ENCODE data around the gene TMC5.

Gene TMC5

DNA sequence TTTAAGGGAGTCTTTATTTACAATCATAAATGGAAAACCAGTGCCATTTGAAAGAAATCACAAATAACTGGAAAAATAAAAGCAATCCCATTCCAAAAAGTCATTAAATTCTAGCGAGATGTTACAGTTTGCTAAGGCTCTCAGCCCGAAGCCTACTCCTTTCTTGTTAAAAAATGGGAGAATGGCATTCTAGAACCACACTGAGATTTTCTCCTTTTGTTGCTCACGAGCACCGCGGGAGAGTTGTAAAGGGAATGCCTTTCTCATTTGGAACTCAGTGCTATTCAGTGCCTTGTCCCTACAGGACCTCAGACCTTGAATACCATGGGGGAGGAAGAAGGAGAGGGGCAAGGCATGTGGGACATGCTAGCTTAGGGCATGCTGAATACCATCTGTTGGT lies 67.9 kb downstream of the TMC5 start:
- no peaks in the 10 kb centered on the region for H3K9me3 ChIP-seq (ENCODE audit: control insufficient read depth, low read length)
- WGBS, 2 experiments (ENCODE audit: insufficient coverage in 2 of 2), result 90 to 94% methylated on average over 2 to 5 of the region's 5 CpGs
- H3K36me3 ChIP-seq (ENCODE audit: control insufficient read depth, insufficient read depth, low read length), result no peaks in the 10 kb centered on the region
- no peak overlapping the region for H3K27ac ChIP-seq (ENCODE audit: low read depth, low read length, severe bottlenecking)
- H3K4me1 ChIP-seq (ENCODE audit: control insufficient read depth, insufficient read depth, low read length, poor library complexity, severe bottlenecking), result no peaks in the 10 kb centered on the region
- H3K4me3 ChIP-seq (ENCODE audit: extremely low read depth, insufficient read depth, low read length, poor library complexity, severe bottlenecking), result no peak overlapping the region

DNA sequence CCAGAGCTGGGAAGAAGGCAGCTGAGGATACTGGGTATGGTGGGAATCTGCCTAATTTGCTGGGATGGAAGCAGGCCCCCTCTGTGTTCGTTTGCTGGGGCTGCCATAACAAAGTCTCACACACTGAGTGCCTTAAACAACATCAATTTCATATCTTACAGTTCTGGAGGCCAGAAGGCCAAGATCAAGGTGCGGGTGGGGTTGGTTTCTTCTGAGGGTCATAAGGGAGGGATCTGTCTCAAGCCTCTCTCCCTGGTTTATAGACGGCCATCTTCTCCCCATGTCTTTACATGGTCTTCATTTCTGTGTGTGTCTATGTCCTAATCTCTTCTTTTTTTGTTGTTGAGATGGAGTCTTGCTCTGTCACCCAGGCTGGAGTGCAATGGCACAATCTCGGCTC lies 68.4 kb downstream of the TMC5 start:
- WGBS, 2 experiments (ENCODE audit: insufficient coverage in 2 of 2), result 100% methylated on average over 1 to 2 of the region's 4 CpGs
- Histone ChIP-seq H3K36me3 (ENCODE audit: control insufficient read depth, insufficient read depth, low read length) (no peaks in the 10 kb centered on the region), H3K9me3 (ENCODE audit: control insufficient read depth, low read length) (no peaks in the 10 kb centered on the region), H3K27ac (ENCODE audit: low read depth, low read length, severe bottlenecking) (no peak overlapping the region), H3K4me1 (ENCODE audit: control insufficient read depth, insufficient read depth, low read length, poor library complexity, severe bottlenecking) (no peaks in the 10 kb centered on the region), H3K4me3 (ENCODE audit: extremely low read depth, insufficient read depth, low read length, poor library complexity, severe bottlenecking) (no peak overlapping the region)

DNA sequence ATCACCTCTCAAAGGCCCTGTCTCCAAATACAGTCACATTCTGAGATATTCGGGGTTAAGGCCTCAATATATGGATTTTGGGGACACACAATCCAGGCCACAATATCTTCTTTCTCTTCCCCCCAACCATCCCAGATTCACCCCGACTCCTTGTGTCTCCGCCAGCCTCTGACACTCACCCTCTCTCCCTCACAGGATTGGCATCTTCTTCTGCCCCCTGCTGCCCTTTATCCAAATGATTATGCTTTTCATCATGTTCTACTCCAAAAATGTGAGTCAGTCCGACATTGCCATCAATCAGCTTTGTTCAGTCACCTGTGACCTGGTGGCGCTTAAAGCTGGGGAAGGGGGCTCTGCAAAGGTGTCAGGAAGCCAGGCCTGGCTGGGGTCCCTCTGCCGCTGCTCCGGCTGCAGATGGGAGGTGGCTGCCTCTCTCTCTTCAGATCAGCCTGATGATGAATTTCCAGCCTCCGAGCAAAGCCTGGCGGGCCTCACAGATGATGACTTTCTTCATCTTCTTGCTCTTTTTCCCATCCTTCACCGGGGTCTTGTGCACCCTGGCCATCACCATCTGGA lies 69.2 kb downstream of the TMC5 start:
- 94 to 97% methylated on average over 6 to 8 of the region's 10 CpGs for WGBS, 2 experiments (ENCODE audit: insufficient coverage in 2 of 2)
- no peaks in the 10 kb centered on the region for H3K9me3 ChIP-seq (ENCODE audit: control insufficient read depth, low read length)
- H3K27ac ChIP-seq (ENCODE audit: low read depth, low read length, severe bottlenecking), result no peak overlapping the region
- H3K4me1 ChIP-seq (ENCODE audit: control insufficient read depth, insufficient read depth, low read length, poor library complexity, severe bottlenecking), result no peaks in the 10 kb centered on the region
- H3K4me3 ChIP-seq (ENCODE audit: extremely low read depth, insufficient read depth, low read length, poor library complexity, severe bottlenecking), result no peak overlapping the region
- no peaks in the 10 kb centered on the region for H3K36me3 ChIP-seq (ENCODE audit: control insufficient read depth, insufficient read depth, low read length)

DNA sequence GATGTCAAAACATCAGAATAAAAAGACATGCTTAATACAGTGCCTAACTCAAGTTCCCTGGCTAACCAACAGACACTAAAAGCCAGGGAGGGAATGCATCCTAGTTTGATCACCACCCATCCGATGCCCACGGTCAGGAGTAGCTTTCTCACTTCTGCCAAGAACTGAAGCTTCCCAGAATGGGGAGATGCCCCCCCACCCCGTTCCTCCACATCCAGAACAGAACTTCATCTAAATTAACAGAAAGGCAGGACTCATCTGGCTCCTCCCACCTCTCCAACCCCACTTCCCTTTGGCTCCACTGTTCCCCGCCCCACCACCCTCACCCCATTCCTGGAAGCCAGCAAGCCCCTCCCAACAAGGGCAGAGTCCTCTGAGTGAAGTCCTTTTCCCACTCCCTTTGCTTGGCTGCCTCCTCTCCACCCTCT lies 70.5 kb downstream of the TMC5 start:
- 60 to 62% methylated on average over 3 of the region's 4 CpGs for WGBS, 2 experiments (ENCODE audit: insufficient coverage in 2 of 2)
- Histone ChIP-seq H3K4me3 (ENCODE audit: extremely low read depth, insufficient read depth, low read length, poor library complexity, severe bottlenecking) (no peak overlapping the region), H3K4me1 (ENCODE audit: control insufficient read depth, insufficient read depth, low read length, poor library complexity, severe bottlenecking) (no peaks in the 10 kb centered on the region), H3K36me3 (ENCODE audit: control insufficient read depth, insufficient read depth, low read length) (no peaks in the 10 kb centered on the region), H3K27ac (ENCODE audit: low read depth, low read length, severe bottlenecking) (no peak overlapping the region), H3K9me3 (ENCODE audit: control insufficient read depth, low read length) (no peaks in the 10 kb centered on the region)

DNA sequence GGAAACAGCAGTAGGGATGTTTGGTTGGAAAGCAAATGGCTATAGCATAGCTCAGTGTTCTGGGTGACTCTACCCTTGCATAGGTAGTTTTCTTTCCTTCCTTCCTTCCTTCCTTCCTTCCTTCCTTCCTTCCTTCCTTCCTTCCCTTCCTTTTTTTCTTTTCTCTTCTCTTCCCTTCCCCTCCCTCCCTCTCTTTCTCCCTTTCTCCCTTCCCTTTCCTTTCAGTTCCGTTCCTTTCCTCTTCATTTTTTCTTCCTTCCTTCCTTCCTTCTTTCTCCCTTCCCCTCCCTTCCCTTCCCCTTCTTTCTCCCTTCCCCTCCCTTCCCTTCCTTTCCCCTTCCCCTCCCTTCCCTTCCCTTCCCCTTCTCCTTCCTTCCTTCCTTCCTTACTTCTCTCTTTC lies 72.9 kb downstream of the TMC5 start:
- 100% methylated on average over 1 of the region's 1 CpG for WGBS, 2 experiments (ENCODE audit: insufficient coverage in 2 of 2)
- Histone ChIP-seq H3K9me3 (ENCODE audit: control insufficient read depth, low read length) (no peaks in the 10 kb centered on the region), H3K27ac (ENCODE audit: low read depth, low read length, severe bottlenecking) (no peak overlapping the region), H3K4me1 (ENCODE audit: control insufficient read depth, insufficient read depth, low read length, poor library complexity, severe bottlenecking) (no peaks in the 10 kb centered on the region), H3K36me3 (ENCODE audit: control insufficient read depth, insufficient read depth, low read length) (no peaks in the 10 kb centered on the region), H3K4me3 (ENCODE audit: extremely low read depth, insufficient read depth, low read length, poor library complexity, severe bottlenecking) (no peak overlapping the region)

DNA sequence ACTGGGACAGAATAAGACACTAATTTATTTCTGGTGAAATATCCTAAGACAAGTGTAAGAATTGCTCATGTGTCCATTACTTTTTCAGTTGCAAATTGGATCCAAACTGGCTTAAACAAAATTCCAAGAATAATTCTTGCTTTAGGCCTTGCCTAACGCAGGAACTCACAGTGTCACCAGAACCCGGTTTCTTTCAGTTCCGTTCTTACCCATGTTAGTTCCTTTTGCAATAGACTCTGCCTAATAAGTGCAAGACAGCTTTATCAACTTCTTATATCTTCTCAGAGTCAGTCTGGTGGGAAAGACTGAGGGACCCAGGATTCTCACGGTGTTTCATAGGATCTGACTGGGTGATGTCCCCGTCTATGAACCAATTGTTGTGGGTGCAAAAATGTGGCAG lies 79.5 kb downstream of the TMC5 start:
- 87 to 100% methylated on average over 3 to 4 of the region's 5 CpGs for WGBS, 2 experiments (ENCODE audit: insufficient coverage in 2 of 2)
- no peak overlapping the region for H3K27ac ChIP-seq (ENCODE audit: low read depth, low read length, severe bottlenecking)
- H3K9me3 ChIP-seq (ENCODE audit: control insufficient read depth, low read length), result no peaks in the 10 kb centered on the region
- peaks cover 35% of the 10 kb centered on the region for H3K36me3 ChIP-seq (ENCODE audit: control insufficient read depth, insufficient read depth, low read length)
- no peaks in the 10 kb centered on the region for H3K4me1 ChIP-seq (ENCODE audit: control insufficient read depth, insufficient read depth, low read length, poor library complexity, severe bottlenecking)
- no peak overlapping the region for H3K4me3 ChIP-seq (ENCODE audit: extremely low read depth, insufficient read depth, low read length, poor library complexity, severe bottlenecking)

DNA sequence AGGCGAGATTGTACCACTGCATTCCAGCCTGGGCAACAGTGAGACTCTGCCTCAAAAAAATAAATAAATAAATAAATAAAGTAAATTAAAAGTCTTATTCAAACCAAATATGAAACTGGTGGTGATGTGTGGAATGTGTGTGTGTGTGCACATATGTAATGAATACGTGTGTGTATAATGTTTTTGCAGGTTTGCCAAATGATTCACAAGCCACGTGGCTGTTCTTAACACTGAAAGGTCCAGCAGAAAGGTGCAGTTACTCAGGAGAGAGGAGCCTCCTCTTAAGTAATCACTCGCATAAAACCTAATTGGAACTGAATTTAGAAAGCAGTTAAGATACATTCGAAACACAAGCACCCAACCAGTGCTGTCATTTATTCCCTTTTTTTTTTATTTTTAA lies 81.3 kb downstream of the TMC5 start:
- Histone ChIP-seq H3K9me3 (ENCODE audit: control insufficient read depth, low read length) (no peaks in the 10 kb centered on the region), H3K4me1 (ENCODE audit: control insufficient read depth, insufficient read depth, low read length, poor library complexity, severe bottlenecking) (no peaks in the 10 kb centered on the region), H3K27ac (ENCODE audit: low read depth, low read length, severe bottlenecking) (no peak overlapping the region), H3K36me3 (ENCODE audit: control insufficient read depth, insufficient read depth, low read length) (peaks cover 53% of the 10 kb centered on the region), H3K4me3 (ENCODE audit: extremely low read depth, insufficient read depth, low read length, poor library complexity, severe bottlenecking) (no peak overlapping the region)
- WGBS, 2 experiments (ENCODE audit: insufficient coverage in 2 of 2), result 88 to 100% methylated on average over 2 of the region's 5 CpGs

DNA sequence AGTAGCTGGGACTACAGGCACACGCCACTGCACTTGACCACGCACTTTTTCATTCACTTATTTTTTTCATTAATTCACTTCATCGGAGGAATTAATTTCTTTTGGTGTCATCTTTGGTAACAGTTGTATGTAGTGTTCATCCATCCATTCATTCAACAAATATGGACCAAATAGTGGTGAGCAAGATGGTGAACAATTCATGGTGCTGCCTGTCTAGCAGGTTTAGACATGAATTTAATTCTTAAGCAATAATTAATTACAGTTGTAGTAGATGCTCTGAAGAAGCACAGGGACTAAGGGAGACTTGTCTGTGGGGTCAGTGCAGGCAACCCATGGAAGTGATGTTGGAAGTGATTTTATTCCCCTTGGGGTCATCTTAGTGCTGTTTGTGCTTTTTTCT lies 81.8 kb downstream of the TMC5 start:
- H3K9me3 ChIP-seq (ENCODE audit: control insufficient read depth, low read length), result no peaks in the 10 kb centered on the region
- WGBS, 2 experiments (ENCODE audit: insufficient coverage in 2 of 2), result 100% methylated on average over 1 of the region's 3 CpGs; no CpG with 5 or more reads in 1 of the 2 experiments
- H3K4me1 ChIP-seq (ENCODE audit: control insufficient read depth, insufficient read depth, low read length, poor library complexity, severe bottlenecking), result no peaks in the 10 kb centered on the region
- no peak overlapping the region for H3K4me3 ChIP-seq (ENCODE audit: extremely low read depth, insufficient read depth, low read length, poor library complexity, severe bottlenecking)
- H3K36me3 ChIP-seq (ENCODE audit: control insufficient read depth, insufficient read depth, low read length), result peaks cover 58% of the 10 kb centered on the region
- H3K27ac ChIP-seq (ENCODE audit: low read depth, low read length, severe bottlenecking), result no peak overlapping the region

DNA sequence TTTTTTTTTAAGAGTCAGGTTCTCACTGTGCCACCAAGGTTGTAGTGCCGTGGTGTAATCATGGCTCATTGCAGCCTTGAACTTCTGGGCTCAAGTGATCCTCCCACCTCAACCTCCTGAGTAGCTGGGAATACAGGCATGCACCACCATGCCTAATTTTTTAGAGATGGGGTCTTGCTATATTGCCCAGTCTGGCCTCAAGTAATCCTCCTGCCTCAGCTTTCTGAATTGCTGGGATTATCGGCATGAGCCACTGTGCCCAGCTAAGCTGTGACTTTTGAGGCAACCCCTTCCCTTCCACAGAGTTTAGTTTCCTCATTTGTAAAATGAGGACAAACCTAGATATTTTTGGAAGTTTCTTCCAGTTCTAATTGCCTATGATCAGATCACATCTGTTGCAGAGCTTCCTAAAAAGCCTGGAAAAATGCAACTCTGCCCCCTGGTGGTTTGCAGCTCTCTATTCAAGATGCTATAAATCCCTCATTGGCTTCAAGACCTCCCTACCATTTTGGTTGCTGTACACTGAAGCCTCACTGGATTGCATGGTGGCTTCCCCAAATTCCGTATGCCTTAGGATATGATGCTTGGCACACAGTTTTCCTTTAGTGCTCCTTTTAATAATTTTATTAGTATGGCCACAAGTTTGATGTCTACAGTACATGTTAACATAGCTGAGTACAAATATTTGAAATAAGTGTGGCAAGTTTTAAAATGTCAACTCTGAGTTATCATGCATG lies 84.9 kb downstream of the TMC5 start:
- no peaks in the 10 kb centered on the region for H3K4me1 ChIP-seq (ENCODE audit: control insufficient read depth, insufficient read depth, low read length, poor library complexity, severe bottlenecking)
- H3K9me3 ChIP-seq (ENCODE audit: control insufficient read depth, low read length), result no peaks in the 10 kb centered on the region
- H3K36me3 ChIP-seq (ENCODE audit: control insufficient read depth, insufficient read depth, low read length), result peaks cover 78% of the 10 kb centered on the region
- 80 to 94% methylated on average over 2 of the region's 3 CpGs for WGBS, 2 experiments (ENCODE audit: insufficient coverage in 2 of 2)
- H3K4me3 ChIP-seq (ENCODE audit: extremely low read depth, insufficient read depth, low read length, poor library complexity, severe bottlenecking), result no peak overlapping the region
- H3K27ac ChIP-seq (ENCODE audit: low read depth, low read length, severe bottlenecking), result no peak overlapping the region

DNA sequence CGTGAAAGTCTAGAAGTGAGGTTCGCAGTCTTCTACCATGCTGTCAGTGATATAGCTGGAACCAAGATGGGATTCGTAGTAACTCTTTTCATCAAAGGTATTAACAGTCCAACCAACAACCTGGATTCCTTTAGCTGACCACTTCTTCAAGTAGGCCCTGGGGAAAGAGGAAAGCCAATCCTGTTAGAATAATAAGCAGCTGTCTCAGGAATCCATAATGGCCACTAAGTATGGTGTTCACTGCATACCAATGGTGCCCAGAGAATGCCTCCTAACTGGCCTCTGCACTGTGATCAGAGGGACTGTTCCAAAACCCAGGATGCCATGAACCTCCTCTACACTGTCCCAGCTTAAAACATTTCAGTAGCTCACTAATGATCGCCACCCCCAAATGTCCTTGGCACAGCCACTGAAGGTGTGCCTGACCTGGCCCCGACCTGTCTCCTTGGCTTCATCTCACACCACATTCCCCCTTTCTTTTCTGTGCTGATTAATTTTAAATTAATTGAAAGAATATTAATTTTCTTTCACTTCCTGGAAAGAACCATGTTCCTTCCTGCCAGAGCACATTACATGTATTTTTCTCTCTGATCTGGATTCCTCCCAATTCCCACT lies 85.9 kb downstream of the TMC5 start:
- H3K9me3 ChIP-seq (ENCODE audit: control insufficient read depth, low read length), result no peaks in the 10 kb centered on the region
- no peak overlapping the region for H3K4me3 ChIP-seq (ENCODE audit: extremely low read depth, insufficient read depth, low read length, poor library complexity, severe bottlenecking)
- no peaks in the 10 kb centered on the region for H3K4me1 ChIP-seq (ENCODE audit: control insufficient read depth, insufficient read depth, low read length, poor library complexity, severe bottlenecking)
- H3K36me3 ChIP-seq (ENCODE audit: control insufficient read depth, insufficient read depth, low read length), result peaks cover 88% of the 10 kb centered on the region
- H3K27ac ChIP-seq (ENCODE audit: low read depth, low read length, severe bottlenecking), result no peak overlapping the region
- WGBS, 2 experiments (ENCODE audit: insufficient coverage in 2 of 2), result 100% methylated on average over 2 of the region's 5 CpGs
